GM23338 (cell line): Measurements from ENCODE around the gene FKBP7. TPM values are rescaled to one million over a fixed set of nuclear protein-coding genes. Genes with fewer than 3 reads are reported as not detected.

ENCODE experiments used
- ATAC-seq: fragments of 200-7000 bp; cut with Tn5 transposase; 3 replicates; pipeline ENCODE4 v1.9.1; 2020
- DNase-seq: peaks from one replicate; pipeline ENCODE4 v3.0.0-alpha.2; 2015; ENCODE audit warnings: low spot score
- H2AFZ ChIP-seq: fragments of 200-600 bp; sonication (generic); 2 replicates; pipeline ENCODE4 v1.8.0; 2016; ENCODE audit warnings: antibody characterized with exemption, mild to moderate bottlenecking, moderate library complexity
- H3F3A ChIP-seq: fragments of 200-600 bp; sonication (generic); replicated peaks from 2 replicates; pipeline ENCODE4 v1.8.0; 2017; ENCODE audit warnings: antibody characterized with exemption, mixed run types, low read depth
- H3K27ac ChIP-seq: fragments of 200-600 bp; sonication (generic); 2 replicates; pipeline ENCODE4 v1.6.1; 2016; ENCODE audit warnings: low read depth
- H3K27me3 ChIP-seq: fragments of 200-600 bp; sonication (generic); 2 replicates; pipeline ENCODE4 v1.8.0; 2016; ENCODE audit warnings: mild to moderate bottlenecking, mixed run types, moderate library complexity; ENCODE audit not compliant: insufficient read depth
- H3K36me3 ChIP-seq: fragments of 200-600 bp; sonication (generic); 2 replicates; pipeline ENCODE4 v1.8.0; 2016; ENCODE audit warnings: mild to moderate bottlenecking; ENCODE audit not compliant: insufficient read depth
- H3K4me1 ChIP-seq: fragments of 200-600 bp; sonication (generic); 2 replicates; pipeline ENCODE4 v1.8.0; 2016; ENCODE audit warnings: mild to moderate bottlenecking, moderate library complexity; ENCODE audit not compliant: insufficient read depth
- H3K4me2 ChIP-seq: fragments of 200-600 bp; sonication (generic); 2 replicates; pipeline ENCODE4 v1.7.1; 2017; ENCODE audit warnings: mixed run types
- H3K4me3 ChIP-seq: fragments of 200-600 bp; sonication (generic); 2 replicates; pipeline ENCODE4 v1.6.1; 2016; ENCODE audit warnings: mixed run types
- H3K79me2 ChIP-seq: fragments of 200-600 bp; sonication (generic); replicated peaks from 2 replicates; pipeline ENCODE4 v1.8.0; 2017; ENCODE audit warnings: mild to moderate bottlenecking; ENCODE audit not compliant: insufficient read depth
- H3K9me2 ChIP-seq: fragments of 200-600 bp; sonication (generic); 2 replicates; pipeline ENCODE4 v1.8.0; 2017; ENCODE audit not compliant: insufficient read depth
- H4K20me1 ChIP-seq: fragments of 200-600 bp; sonication (generic); replicated peaks from 2 replicates; pipeline ENCODE4 v1.8.0; 2017; ENCODE audit warnings: mild to moderate bottlenecking; ENCODE audit not compliant: insufficient read depth
- H3K27ac Mint-ChIP-seq: 2 replicates; pipeline ENCODE4 v1.8.0; 2020; ENCODE audit warnings: inconsistent platforms, mild to moderate bottlenecking, moderate library complexity, mixed read lengths
- H3K27me3 Mint-ChIP-seq: 3 replicates; pipeline ENCODE4 v1.8.0; 2022; ENCODE audit warnings: low read depth, mild to moderate bottlenecking, moderate library complexity, mixed read lengths, inconsistent platforms; ENCODE audit not compliant: insufficient read depth, poor library complexity
- H3K36me3 Mint-ChIP-seq: 3 replicates; pipeline ENCODE4 v1.8.0; 2021; ENCODE audit warnings: low read depth, mild to moderate bottlenecking, inconsistent platforms, moderate library complexity, mixed read lengths
- H3K4me1 Mint-ChIP-seq: 3 replicates; pipeline ENCODE4 v1.8.0; 2020; ENCODE audit warnings: mild to moderate bottlenecking, inconsistent platforms, mixed read lengths
- H3K4me3 Mint-ChIP-seq: 3 replicates; pipeline ENCODE4 v1.8.0; 2021; ENCODE audit warnings: moderate library complexity, mild to moderate bottlenecking, inconsistent platforms, mixed read lengths
- H3K9me3 Mint-ChIP-seq: 3 replicates; pipeline ENCODE4 v1.8.0; 2020; ENCODE audit warnings: moderate library complexity, mild to moderate bottlenecking, inconsistent platforms, mixed read lengths
- CREB1 ChIP-seq: fragments of 250-450 bp; sonication (Bioruptor Pico); IDR thresholded peaks from 2 replicates; pipeline ENCODE4 v1.5.0; 2020; ENCODE audit warnings: low read depth, mild to moderate bottlenecking, moderate library complexity
- CTCF ChIP-seq, 2 experiments: fragments of 200-600 bp in 1 of 2; sonication (generic) in 1 of 2; conservative IDR thresholded peaks; 2 replicates each; pipeline versions ENCODE4 v1.5.1 to v1.6.1; 2016 to 2017; ENCODE audit warnings: antibody characterized with exemption in 2 of 2, low read depth in 2 of 2, mild to moderate bottlenecking in 2 of 2, moderate library complexity in 1 of 2
- EZH2 ChIP-seq: fragments of 200-600 bp; sonication (generic); IDR thresholded peaks from one replicate; pipeline ENCODE4 v1.8.0; 2017; ENCODE audit warnings: antibody characterized with exemption, mild to moderate bottlenecking, low read depth; ENCODE audit not compliant: unreplicated experiment
- NANOG ChIP-seq: IDR thresholded peaks from 2 replicates; pipeline ENCODE4 v1.6.1; 2016; ENCODE audit warnings: antibody characterized with exemption, borderline replicate concordance
- POLR2AphosphoS5 ChIP-seq: IDR thresholded peaks from 2 replicates; pipeline ENCODE4 v1.6.1; 2016; ENCODE audit warnings: antibody characterized with exemption, low read depth
- STAT1 ChIP-seq: IDR thresholded peaks from one replicate; pipeline ENCODE4 v1.6.1; 2016; ENCODE audit warnings: antibody characterized with exemption; ENCODE audit not compliant: unreplicated experiment
- ZNF114 ChIP-seq: fragments of 250-450 bp; sonication (Bioruptor Pico); IDR thresholded peaks from 2 replicates; pipeline ENCODE4 v1.5.0; 2020; ENCODE audit warnings: mild to moderate bottlenecking, moderate library complexity
- polyA plus RNA-seq: library from polyadenylated mRNA; unstranded; fragments of >200 nt; fragmentation: Nextera tagmentation; extraction: Ambion mirVana; gene quantifications from 2 replicates; pipeline ENCODE4 v1.2.1, GENCODE V29; 2016
- total RNA-seq: library from RNA; depleted of rRNA; stranded (reverse); fragments of >200 nt; shearing (Covaris generic); gene quantifications from 2 replicates; pipeline ENCODE4 v1.2.3, GENCODE V29; 2014
- TF ChIP-seq, protein P1 (sequence below): fragments of 250-450 bp; sonication (Bioruptor Pico); IDR thresholded peaks from 2 replicates; pipeline ENCODE4 v1.5.0; 2020; ENCODE audit warnings: mild to moderate bottlenecking, moderate library complexity
- TF ChIP-seq, protein P2 (sequence below): IDR thresholded peaks from 2 replicates; pipeline ENCODE4 v1.6.1; 2016; ENCODE audit warnings: antibody characterized with exemption
- TF ChIP-seq, protein P3 (sequence below): IDR thresholded peaks from one replicate; pipeline ENCODE4 v1.6.1; 2018; ENCODE audit warnings: antibody characterized with exemption; ENCODE audit not compliant: unreplicated experiment

The FKBP7 gene
- total and polyA plus RNA-seq, 2 experiments from 2014 or later, result 8.3 to 9.0 TPM

GRCh38 chr2:178510384-178510783 lies 32.0 kb upstream of the FKBP7 start:
- Mint-ChIP-seq H3K27me3 (peaks cover 3% of the 10 kb centered on the region), H3K36me3 (no peaks in the 10 kb centered on the region), H3K27ac (no peak overlapping the region), H3K4me1 (peaks cover 26% of the 10 kb centered on the region), H3K4me3 (no peak overlapping the region), H3K9me3 (no peaks in the 10 kb centered on the region)
- H3K36me3 ChIP-seq, result no peaks in the 10 kb centered on the region
- TF ChIP-seq EZH2 (no peak), POLR2AphosphoS5 (no peak), CREB1 (CRISPR knock-in tag) (no peak), ZNF114 (CRISPR knock-in tag) (no peak), CTCF (conservative IDR thresholded peaks at IDR 0.05; ENCODE audit: low read depth in 2 of 2) (no peak), NANOG (no peak), STAT1 (no peak)
- TF ChIP-seq, protein P1, sequence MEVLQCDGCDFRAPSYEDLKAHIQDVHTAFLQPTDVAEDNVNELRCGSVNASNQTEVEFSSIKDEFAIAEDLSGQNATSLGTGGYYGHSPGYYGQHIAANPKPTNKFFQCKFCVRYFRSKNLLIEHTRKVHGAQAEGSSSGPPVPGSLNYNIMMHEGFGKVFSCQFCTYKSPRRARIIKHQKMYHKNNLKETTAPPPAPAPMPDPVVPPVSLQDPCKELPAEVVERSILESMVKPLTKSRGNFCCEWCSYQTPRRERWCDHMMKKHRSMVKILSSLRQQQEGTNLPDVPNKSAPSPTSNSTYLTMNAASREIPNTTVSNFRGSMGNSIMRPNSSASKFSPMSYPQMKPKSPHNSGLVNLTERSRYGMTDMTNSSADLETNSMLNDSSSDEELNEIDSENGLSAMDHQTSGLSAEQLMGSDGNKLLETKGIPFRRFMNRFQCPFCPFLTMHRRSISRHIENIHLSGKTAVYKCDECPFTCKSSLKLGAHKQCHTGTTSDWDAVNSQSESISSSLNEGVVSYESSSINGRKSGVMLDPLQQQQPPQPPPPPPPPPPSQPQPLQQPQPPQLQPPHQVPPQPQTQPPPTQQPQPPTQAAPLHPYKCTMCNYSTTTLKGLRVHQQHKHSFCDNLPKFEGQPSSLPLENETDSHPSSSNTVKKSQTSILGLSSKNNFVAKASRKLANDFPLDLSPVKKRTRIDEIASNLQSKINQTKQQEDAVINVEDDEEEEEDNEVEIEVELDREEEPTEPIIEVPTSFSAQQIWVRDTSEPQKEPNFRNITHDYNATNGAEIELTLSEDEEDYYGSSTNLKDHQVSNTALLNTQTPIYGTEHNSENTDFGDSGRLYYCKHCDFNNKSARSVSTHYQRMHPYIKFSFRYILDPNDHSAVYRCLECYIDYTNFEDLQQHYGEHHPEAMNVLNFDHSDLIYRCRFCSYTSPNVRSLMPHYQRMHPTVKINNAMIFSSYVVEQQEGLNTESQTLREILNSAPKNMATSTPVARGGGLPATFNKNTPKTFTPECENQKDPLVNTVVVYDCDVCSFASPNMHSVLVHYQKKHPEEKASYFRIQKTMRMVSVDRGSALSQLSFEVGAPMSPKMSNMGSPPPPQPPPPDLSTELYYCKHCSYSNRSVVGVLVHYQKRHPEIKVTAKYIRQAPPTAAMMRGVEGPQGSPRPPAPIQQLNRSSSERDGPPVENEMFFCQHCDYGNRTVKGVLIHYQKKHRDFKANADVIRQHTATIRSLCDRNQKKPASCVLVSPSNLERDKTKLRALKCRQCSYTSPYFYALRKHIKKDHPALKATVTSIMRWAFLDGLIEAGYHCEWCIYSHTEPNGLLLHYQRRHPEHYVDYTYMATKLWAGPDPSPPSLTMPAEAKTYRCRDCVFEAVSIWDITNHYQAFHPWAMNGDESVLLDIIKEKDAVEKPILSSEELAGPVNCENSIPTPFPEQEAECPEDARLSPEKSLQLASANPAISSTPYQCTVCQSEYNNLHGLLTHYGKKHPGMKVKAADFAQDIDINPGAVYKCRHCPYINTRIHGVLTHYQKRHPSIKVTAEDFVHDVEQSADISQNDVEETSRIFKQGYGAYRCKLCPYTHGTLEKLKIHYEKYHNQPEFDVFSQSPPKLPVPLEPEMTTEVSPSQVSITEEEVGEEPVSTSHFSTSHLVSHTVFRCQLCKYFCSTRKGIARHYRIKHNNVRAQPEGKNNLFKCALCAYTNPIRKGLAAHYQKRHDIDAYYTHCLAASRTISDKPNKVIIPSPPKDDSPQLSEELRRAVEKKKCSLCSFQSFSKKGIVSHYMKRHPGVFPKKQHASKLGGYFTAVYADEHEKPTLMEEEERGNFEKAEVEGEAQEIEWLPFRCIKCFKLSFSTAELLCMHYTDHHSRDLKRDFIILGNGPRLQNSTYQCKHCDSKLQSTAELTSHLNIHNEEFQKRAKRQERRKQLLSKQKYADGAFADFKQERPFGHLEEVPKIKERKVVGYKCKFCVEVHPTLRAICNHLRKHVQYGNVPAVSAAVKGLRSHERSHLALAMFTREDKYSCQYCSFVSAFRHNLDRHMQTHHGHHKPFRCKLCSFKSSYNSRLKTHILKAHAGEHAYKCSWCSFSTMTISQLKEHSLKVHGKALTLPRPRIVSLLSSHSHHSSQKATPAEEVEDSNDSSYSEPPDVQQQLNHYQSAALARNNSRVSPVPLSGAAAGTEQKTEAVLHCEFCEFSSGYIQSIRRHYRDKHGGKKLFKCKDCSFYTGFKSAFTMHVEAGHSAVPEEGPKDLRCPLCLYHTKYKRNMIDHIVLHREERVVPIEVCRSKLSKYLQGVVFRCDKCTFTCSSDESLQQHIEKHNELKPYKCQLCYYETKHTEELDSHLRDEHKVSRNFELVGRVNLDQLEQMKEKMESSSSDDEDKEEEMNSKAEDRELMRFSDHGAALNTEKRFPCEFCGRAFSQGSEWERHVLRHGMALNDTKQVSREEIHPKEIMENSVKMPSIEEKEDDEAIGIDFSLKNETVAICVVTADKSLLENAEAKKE (CRISPR knock-in tag), result no peak
- TF ChIP-seq, protein P2, sequence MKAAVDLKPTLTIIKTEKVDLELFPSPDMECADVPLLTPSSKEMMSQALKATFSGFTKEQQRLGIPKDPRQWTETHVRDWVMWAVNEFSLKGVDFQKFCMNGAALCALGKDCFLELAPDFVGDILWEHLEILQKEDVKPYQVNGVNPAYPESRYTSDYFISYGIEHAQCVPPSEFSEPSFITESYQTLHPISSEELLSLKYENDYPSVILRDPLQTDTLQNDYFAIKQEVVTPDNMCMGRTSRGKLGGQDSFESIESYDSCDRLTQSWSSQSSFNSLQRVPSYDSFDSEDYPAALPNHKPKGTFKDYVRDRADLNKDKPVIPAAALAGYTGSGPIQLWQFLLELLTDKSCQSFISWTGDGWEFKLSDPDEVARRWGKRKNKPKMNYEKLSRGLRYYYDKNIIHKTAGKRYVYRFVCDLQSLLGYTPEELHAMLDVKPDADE, result no peak
- TF ChIP-seq, protein P3, sequence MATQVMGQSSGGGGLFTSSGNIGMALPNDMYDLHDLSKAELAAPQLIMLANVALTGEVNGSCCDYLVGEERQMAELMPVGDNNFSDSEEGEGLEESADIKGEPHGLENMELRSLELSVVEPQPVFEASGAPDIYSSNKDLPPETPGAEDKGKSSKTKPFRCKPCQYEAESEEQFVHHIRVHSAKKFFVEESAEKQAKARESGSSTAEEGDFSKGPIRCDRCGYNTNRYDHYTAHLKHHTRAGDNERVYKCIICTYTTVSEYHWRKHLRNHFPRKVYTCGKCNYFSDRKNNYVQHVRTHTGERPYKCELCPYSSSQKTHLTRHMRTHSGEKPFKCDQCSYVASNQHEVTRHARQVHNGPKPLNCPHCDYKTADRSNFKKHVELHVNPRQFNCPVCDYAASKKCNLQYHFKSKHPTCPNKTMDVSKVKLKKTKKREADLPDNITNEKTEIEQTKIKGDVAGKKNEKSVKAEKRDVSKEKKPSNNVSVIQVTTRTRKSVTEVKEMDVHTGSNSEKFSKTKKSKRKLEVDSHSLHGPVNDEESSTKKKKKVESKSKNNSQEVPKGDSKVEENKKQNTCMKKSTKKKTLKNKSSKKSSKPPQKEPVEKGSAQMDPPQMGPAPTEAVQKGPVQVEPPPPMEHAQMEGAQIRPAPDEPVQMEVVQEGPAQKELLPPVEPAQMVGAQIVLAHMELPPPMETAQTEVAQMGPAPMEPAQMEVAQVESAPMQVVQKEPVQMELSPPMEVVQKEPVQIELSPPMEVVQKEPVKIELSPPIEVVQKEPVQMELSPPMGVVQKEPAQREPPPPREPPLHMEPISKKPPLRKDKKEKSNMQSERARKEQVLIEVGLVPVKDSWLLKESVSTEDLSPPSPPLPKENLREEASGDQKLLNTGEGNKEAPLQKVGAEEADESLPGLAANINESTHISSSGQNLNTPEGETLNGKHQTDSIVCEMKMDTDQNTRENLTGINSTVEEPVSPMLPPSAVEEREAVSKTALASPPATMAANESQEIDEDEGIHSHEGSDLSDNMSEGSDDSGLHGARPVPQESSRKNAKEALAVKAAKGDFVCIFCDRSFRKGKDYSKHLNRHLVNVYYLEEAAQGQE, result no peak
- DNase-seq (no peak), ATAC-seq (no peak)
- H3K4me2 ChIP-seq, result no peak overlapping the region
- no peaks in the 10 kb centered on the region for H3K27me3 ChIP-seq
- H2AFZ ChIP-seq, result no peak overlapping the region
- no peaks in the 10 kb centered on the region for H3F3A ChIP-seq
- peaks cover 20% of the 10 kb centered on the region for H3K4me1 ChIP-seq
- no peaks in the 10 kb centered on the region; the same call in 1 of the 2 replicates for H4K20me1 ChIP-seq
- no peak overlapping the region for H3K4me3 ChIP-seq
- no peak overlapping the region for H3K27ac ChIP-seq
- no peaks in the 10 kb centered on the region for H3K79me2 ChIP-seq
- no peaks in the 10 kb centered on the region for H3K9me2 ChIP-seq
